GM12892 (cell line): ENCODE measurements around the gene ELF1.

Experiments
- POLR2A ChIP-seq: IDR thresholded peaks from 2 replicates; pipeline ENCODE4 v1.6.1; 2011; ENCODE audit warnings: low read depth, low read length, control low read depth
- POLR2AphosphoS5 ChIP-seq: IDR thresholded peaks from 2 replicates; pipeline ENCODE4 v1.6.1; 2011; ENCODE audit warnings: low read depth, low read length, control low read depth
- TAF1 ChIP-seq: IDR thresholded peaks from 2 replicates; pipeline ENCODE4 v1.6.1; 2011; ENCODE audit warnings: low read depth, mild to moderate bottlenecking, control low read depth, low read length, borderline replicate concordance

DNA sequence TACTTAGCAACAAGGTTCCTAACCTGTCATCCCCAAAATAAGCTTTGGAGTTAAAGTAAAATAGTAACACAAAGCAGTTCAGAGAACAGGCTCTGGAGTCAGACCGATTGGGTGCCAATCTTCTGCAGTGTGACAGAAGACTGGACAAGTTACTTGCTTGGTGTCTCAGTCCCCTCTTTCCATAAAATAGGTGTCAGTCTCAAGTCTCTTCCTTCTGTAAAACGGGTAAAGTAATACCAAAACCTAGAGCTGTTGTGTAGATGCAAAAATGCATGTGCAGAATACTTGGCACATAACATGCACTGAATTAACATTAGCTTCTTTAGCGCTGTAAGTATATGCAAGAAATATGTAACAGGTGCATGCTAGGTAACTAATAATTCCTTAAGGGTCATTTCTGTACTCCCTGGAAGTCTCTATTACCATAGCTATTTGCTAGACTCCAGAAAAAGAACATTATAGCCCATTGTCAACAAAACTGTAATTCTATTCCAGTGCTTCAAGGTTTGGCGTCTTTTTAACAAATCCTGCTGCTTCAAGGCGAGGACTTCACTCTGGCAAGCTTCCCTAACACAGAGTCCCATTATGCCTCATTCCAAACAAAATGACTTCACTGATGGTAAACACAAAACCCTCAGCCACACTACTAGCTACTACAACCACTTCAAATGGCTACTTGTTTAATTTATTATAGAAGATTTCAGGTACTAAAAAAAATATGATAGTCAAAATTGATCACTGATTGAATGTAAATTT, 32.8 kb downstream of the ELF1 start:
- TF ChIP-seq TAF1 (no peak), POLR2A (0 out of 2 replicates have a peak, but pooled peaks have one; percentile 20), POLR2AphosphoS5 (no peak)
